Muscle layer of duodenum (tissue), 2 donors: ENCODE measurements around the gene DVL2.

Experiments
- H3K27ac ChIP-seq: one replicate; pipeline ENCODE4 v1.7.0; 2013; ENCODE audit warnings: mild to moderate bottlenecking, low read length
- H3K27me3 ChIP-seq: one replicate; pipeline ENCODE4 v1.7.0; 2013; ENCODE audit warnings: low read depth, mild to moderate bottlenecking, control low read depth, low read length
- H3K36me3 ChIP-seq, 2 donors: one replicate each; pipeline ENCODE4 v1.7.0; 2013; ENCODE audit warnings: low read length in 2 of 2, control low read depth in 1 of 2, mild to moderate bottlenecking in 1 of 2; ENCODE audit not compliant: insufficient read depth in 2 of 2, control insufficient read depth in 1 of 2
- H3K4me1 ChIP-seq, 2 donors: one replicate each; pipeline ENCODE4 v1.7.0; 2013; ENCODE audit warnings: low read length in 2 of 2, mild to moderate bottlenecking in 2 of 2, control low read depth in 1 of 2, moderate library complexity in 1 of 2; ENCODE audit not compliant: insufficient read depth in 2 of 2, control insufficient read depth in 1 of 2
- H3K4me3 ChIP-seq, 2 donors: one replicate each; pipeline ENCODE4 v1.7.0; 2013; ENCODE audit warnings: low read length in 2 of 2, low read depth in 1 of 2, mild to moderate bottlenecking in 1 of 2
- H3K9me3 ChIP-seq, 2 donors: one replicate each; pipeline ENCODE4 v1.7.0; 2013; ENCODE audit warnings: low read length in 2 of 2, control low read depth in 1 of 2, mild to moderate bottlenecking in 1 of 2; ENCODE audit not compliant: control insufficient read depth in 1 of 2
- donor health status: healthy.

DVL2 gene

DNA sequence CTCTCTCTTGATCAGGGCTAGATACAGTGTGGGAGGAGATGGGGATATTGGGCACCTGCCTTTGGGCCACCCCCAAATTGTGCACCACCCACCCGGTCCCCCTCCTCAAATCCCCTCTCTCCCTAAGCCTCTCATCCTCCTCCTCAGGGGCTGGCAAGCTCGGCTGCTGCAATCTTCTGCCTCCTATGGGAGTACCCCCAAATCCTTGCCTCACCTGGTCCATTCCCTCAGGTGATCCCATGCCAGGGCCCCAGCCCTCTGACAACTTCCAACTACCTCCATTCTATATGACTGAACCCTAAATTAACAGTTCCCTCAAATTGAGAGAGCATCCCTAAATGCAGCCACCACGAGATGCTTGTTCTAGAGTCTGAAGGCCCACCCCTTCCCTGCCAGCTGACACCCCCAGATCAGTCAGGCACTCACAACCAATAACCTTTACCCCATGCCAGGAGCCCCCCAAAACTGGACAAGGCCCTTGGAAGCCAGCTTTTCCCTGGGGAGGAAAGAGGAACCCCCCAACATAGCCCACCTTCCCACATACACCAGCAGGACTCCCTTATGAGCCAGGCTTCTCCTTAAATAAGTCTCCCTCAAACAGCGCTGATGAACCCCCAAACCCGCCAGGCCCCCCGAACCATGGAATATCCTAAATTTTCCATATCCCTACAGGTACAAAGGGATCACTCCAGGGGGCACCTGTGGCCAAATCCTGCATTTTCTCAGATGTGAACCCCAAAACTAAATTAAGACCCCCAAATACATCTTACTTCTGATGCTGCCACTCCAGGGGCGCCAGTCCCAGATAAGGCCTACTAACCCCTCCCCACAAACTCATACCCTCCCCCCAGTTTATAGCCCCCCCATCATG, 17.8 kb downstream of the DVL2 start:
- Histone ChIP-seq H3K4me1 (peaks cover 28 to 55% of the 10 kb centered on the region in 2 donors), H3K4me3 (peak overlapping the region; percentile 61 to 70), H3K9me3 (no peaks in the 10 kb centered on the region), H3K27me3 (no peaks in the 10 kb centered on the region), H3K27ac (peak overlapping the region; percentile 56), H3K36me3 (no peaks in the 10 kb centered on the region)

DNA sequence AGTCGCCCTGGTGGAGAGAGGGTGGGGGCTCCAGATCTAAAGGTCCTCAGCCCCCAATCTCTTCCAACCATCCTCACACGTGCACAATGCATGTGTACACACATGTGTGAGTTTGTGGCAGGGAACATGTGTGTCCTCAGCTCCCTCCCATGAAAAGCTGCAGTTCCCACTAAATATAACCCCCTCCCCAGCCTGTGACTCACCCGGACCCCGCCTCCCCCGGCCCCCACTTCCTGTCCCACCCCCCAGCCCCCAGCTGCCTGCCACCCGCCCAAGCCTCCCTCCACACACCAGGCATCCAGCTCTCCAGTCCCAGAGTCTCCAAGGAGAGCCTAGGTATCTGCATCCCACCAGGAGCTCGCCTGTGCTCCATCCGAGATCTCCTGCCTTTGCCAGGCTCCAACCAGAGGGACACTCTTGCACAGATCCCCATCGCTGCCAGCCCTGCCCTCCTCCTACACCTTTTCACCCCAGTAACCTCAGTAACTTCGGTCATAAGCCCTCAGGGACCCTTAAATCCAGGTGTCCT, 18.6 kb downstream of the DVL2 start:
- Histone ChIP-seq H3K36me3 (no peaks in the 10 kb centered on the region), H3K9me3 (no peaks in the 10 kb centered on the region), H3K27ac (peak overlapping the region; percentile 54), H3K4me3 (peak overlapping the region; percentile 61 to 77), H3K4me1 (peaks cover 25 to 48% of the 10 kb centered on the region in 2 donors), H3K27me3 (no peaks in the 10 kb centered on the region)

DNA sequence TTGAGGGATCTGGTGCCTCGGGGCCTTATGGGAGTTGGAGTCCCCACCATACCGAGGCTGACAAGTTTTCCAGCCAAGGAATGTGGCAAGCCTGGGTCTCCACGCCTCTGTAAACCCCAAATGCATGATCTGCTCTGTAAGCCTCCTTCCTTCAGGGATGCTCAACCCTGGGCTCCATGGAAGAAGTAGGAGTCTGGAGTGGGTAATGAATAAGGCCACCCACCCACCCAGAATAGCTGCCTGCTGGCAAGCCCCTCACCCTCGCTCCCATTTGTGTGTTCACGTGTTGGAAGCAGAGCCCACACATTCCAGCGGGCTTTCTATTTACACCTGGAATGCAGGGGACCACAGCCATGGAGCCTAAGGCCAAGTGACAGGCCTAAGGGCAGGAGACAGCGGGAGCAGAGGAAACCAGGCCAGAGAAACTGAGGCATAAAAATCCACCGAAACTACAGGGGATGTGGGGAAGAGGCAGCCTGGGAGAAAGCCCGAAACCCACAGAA, 19.1 kb downstream of the DVL2 start:
- no peaks in the 10 kb centered on the region for H3K27me3 ChIP-seq
- H3K36me3 ChIP-seq, result no peaks in the 10 kb centered on the region
- H3K4me3 ChIP-seq, result peak overlapping the region; percentile 70 to 77
- peak overlapping the region; percentile 56 for H3K27ac ChIP-seq
- no peaks in the 10 kb centered on the region for H3K9me3 ChIP-seq
- H3K4me1 ChIP-seq, result peaks cover 25 to 48% of the 10 kb centered on the region in 2 donors

DNA sequence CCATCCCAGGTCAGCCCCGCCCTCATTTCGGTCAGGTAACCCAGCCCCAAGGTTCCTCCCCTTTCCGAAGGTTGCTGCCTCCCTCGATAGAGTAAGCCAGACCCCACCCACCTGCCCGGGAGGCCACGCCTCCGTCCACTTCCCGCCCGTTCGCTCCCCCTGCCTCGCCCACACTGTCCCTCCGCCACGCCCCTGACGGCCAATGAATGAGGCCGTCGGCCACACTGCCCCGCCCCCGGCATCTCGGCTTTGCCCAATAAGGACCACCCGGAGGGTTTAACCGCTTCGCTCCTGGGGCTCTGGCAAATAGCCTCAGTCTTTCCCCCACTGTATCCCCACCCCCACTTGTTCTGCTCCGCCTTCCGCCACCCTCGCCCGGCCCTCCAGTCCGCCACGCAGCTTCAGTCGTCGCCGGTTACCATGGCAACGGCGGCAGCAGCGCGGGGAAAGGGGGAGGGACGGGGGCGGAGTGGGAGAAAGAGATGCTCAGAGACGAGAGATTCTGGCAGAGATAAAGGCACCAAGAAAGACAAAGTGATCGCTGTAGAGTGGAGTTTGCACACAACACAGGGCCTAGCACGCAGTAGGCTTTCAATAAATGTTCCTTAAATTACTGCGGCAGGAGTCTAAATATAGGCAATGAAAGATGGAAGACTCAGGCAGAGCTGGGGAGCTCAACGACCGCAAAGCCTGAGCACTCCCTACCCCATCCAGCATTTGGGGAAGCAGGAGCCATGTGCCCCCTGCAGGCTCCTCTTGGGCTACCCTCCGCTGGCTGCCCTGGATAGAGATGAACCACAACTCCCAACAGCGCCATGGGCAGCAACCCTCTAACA, 19.8 kb downstream of the DVL2 start:
- peaks cover 24 to 45% of the 10 kb centered on the region in 2 donors for H3K4me1 ChIP-seq
- no peaks in the 10 kb centered on the region for H3K36me3 ChIP-seq
- H3K27ac ChIP-seq, result peak overlapping the region; percentile 56
- peak overlapping the region; percentile 70 to 77 for H3K4me3 ChIP-seq
- no peaks in the 10 kb centered on the region for H3K27me3 ChIP-seq
- no peaks in the 10 kb centered on the region for H3K9me3 ChIP-seq

DNA sequence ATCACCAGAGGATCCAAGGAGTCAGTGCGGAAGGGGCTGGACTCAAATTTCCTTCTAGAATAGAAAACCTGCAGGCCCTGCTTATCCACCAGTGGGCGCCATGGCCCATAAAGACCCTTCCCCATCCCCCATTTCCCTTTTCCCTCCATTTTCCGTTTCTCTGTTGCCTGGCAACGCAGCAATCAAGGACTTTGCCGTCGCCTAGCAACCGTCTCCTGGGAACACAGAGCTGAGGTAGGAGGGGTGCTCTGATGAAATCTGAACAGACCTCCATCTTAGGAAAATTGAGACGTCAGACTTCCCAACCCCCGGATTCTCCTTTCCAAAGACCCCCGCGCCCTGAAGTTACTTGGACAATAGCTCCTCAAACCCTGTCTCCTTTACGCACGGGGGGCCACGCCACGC, 20.4 kb downstream of the DVL2 start:
- Histone ChIP-seq H3K4me3 (peak overlapping the region; percentile 70 to 77), H3K36me3 (no peaks in the 10 kb centered on the region), H3K27ac (peak overlapping the region; percentile 11), H3K9me3 (no peaks in the 10 kb centered on the region), H3K4me1 (peaks cover 18 to 38% of the 10 kb centered on the region in 2 donors), H3K27me3 (no peaks in the 10 kb centered on the region)

DNA sequence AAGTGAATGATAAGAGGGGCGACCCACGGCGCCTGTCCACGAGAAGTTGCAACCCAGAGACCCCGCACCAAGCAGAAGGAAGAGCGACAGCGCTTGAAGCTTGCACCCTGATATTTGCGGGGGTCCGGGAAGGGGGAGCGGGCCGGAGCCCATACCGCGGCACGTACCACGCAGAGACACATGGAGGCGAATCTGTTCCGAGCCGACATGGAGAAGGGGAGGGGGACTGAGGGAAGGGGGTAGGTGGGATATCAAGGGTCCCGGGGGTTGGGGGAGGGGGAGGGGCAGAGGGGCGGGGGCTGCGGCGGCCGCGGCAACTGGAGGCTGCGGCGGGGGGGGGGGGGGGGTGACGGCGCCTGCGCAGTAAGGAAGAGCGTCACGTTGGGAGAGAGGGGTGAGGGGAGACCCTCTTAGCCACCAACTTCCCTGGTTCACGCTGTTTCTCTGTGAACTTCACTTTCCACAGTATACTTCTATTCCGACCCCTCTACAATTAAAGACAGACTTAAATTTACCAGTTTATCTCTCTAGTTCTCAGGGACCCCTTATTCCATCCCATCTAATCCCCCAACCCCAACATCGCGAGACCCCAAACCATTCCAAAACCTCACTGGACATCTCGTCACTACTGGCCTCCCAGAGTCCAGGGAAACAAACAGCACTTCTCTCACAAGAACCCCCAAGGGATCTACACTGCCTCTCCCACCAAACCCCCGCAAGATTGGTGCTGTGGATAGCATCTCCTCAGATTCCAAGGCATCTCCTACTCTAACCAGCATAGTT, 22.6 kb downstream of the DVL2 start:
- Histone ChIP-seq H3K4me3 (no peak overlapping the region), H3K36me3 (no peaks in the 10 kb centered on the region), H3K27me3 (no peaks in the 10 kb centered on the region), H3K4me1 (peaks cover 16 to 20% of the 10 kb centered on the region in 2 donors), H3K27ac (no peak overlapping the region), H3K9me3 (no peaks in the 10 kb centered on the region)

DNA sequence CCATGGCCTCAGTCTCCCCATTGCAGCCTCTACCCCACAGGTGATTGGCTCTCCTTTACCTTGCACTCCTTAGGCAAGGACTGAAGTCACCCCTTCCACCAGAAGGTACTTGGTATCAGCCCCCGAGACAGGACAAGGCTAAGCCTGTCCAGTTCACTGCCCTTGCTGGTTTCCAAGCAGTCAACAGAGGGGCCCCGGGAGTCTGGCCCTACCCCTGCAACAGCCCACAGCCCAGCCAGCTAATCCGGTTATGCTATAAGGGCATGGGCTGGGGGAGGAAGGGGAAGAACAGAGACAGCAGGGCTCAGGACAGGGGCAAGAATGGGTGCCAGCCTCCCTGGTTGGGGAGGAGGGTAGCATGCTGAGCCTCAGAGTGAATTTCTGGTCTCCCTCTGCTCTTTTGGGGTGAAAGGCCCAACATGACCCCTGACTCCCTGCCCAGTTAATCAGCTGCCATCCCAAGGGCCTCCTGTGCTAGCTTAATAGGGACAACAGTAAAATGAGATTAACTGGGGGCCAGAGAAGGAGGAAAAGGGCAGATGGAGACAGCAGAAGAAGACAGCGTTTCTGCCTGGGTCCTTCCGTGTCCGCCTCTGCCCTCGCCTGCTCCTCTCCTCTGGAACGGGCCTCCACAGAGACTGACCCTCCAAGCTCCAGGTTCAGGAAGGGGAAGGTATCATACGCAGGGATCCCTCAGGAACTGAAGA, 25.4 kb downstream of the DVL2 start:
- H3K27ac ChIP-seq, result no peak overlapping the region
- no peak overlapping the region for H3K4me3 ChIP-seq
- H3K4me1 ChIP-seq, result peaks cover 3 to 4% of the 10 kb centered on the region in 2 donors

DNA sequence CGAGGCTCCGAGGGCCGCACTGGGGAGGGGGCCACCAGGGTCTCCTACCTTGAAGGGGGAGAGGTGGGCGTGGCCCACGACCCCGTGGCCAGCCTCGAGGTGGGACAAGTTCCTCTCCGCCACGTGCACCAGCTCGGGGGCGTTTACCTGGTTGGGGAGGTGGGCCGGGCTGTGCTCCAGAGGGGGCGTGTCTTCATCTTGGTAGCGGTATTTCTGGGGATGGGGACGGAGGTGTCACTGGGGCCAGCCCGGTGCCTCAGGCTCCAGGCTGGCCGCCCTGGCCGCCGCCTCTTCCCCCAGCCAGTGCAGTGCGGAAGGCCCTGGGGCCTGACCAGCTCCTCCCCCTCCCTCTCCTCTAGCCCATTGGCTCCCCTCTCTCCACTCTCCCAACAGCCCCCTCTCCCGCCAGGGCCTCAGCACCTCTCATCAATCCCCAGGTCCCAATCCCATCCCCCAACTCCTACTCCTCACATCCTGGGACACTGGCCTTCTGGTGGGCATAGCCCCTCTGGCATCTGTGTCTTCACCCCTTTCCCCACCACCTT, 26.2 kb downstream of the DVL2 start:
- no peaks in the 10 kb centered on the region for H3K9me3 ChIP-seq
- H3K27ac ChIP-seq, result no peak overlapping the region

More for the DNA sequence above, 25.4 kb downstream of the DVL2 start:
- no peaks in the 10 kb centered on the region for H3K36me3 ChIP-seq
- H3K27me3 ChIP-seq, result no peaks in the 10 kb centered on the region
- H3K9me3 ChIP-seq, result no peaks in the 10 kb centered on the region

DNA sequence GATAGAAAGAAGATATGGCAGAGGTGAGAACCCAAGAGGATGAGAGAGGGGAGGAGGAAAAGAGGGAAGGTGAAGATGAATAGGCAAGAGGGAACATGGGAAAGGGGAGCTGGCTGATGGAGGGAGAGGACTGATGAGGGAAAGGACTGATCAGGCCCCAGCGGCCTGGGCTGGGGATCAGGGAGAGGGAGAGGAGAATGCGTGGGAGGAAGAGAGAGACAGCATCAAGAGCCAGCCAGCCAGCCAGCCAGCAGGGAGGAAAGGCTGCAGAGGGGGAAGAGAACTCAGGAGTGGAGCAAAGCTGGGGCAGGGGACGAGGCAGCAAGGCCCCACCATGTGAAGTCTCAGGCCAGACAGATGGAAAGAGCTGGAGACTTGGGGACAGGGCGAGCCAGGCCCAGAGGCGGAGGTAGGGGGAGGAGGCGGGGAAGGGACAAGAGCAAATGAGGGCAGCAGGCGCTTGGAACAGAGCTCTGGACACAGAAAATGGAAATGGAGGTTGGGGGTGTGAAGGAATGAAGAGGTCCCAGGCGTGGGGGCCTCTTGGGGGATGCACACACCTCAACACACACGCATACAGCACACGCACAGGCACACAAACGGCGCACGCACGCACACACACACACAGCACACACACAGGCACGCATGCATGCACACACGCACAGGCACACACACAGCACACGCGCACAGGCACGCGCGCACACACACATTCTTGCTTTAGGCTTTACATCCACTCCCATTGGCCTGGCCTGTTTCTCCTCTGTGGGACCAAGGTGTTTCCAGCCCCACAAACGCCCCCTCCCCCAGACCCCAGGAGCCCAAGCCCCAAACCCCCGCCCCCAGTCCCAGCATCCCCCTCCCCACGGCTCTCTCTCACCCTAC, 27.0 kb downstream of the DVL2 start:
- Histone ChIP-seq H3K27ac (peak overlapping the region; percentile 27), H3K9me3 (no peaks in the 10 kb centered on the region), H3K36me3 (peaks cover 14% of the 10 kb centered on the region in 2 donors), H3K4me3 (no peak overlapping the region), H3K27me3 (no peaks in the 10 kb centered on the region), H3K4me1 (peaks cover 0 to 4% of the 10 kb centered on the region in 2 donors)

More for the DNA sequence above, 26.2 kb downstream of the DVL2 start:
- Histone ChIP-seq H3K4me1 (peaks cover 0 to 4% of the 10 kb centered on the region in 2 donors), H3K36me3 (peaks cover 7% of the 10 kb centered on the region in 2 donors), H3K4me3 (no peak overlapping the region), H3K27me3 (no peaks in the 10 kb centered on the region)
